ENCODE data around the gene GPRIN3.
A peak's percentile ranks its signal among the peaks of the same experiment; 100 is the strongest.

The GPRIN3 gene

DNA sequence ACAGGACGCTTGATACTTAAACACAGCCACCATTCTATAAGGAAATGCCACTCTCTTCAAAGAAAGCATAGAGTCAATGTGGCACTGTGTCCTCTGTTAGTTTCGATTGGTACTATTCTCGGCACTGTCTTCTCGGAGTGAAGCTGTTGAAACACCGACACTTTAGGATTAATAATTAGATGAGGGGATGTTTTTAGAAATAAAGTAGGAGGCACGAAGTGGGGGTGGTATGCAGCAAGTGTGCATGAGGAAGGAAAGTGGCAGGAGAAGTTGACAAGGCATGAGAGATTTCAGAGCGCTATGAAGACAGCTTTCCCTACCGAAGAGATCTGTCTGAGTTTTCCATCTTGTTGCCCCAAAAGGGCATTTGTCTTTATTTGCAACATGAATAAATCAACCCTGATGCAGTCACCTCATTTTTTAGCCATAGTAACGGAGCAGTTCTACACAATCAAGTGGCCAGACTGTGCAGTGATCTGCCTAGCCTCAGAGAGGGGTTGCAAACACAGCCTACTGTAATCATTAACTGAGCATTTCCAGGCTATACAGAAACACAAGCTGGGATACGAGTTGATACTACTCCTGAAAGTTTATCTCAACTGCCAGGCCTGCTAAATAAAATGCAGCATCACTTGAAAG is 8.3 kb downstream of the GPRIN3 start (continued):
- TF ChIP-seq, protein P1, sequence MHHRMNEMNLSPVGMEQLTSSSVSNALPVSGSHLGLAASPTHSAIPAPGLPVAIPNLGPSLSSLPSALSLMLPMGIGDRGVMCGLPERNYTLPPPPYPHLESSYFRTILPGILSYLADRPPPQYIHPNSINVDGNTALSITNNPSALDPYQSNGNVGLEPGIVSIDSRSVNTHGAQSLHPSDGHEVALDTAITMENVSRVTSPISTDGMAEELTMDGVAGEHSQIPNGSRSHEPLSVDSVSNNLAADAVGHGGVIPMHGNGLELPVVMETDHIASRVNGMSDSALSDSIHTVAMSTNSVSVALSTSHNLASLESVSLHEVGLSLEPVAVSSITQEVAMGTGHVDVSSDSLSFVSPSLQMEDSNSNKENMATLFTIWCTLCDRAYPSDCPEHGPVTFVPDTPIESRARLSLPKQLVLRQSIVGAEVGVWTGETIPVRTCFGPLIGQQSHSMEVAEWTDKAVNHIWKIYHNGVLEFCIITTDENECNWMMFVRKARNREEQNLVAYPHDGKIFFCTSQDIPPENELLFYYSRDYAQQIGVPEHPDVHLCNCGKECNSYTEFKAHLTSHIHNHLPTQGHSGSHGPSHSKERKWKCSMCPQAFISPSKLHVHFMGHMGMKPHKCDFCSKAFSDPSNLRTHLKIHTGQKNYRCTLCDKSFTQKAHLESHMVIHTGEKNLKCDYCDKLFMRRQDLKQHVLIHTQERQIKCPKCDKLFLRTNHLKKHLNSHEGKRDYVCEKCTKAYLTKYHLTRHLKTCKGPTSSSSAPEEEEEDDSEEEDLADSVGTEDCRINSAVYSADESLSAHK (tag by site-specific recombination; IDR thresholded peaks at IDR 0.05): 0 out of 2 replicates have a peak, but pooled peaks have one; percentile 4
- TF ChIP-seq ZNF354C (tag by site-specific recombination; IDR thresholded peaks at IDR 0.05; ENCODE audit: borderline replicate concordance, low read depth): no peak
- no peak for TF ChIP-seq ZNF623 (tag by site-specific recombination; IDR thresholded peaks at IDR 0.05)
- TF ChIP-seq ZNF664 (tag by site-specific recombination; IDR thresholded peaks at IDR 0.05): peak; percentile 26; the same call in 1 of the 2 replicates
- no peak for TF ChIP-seq ZNF274 (IDR thresholded peaks at IDR 0.05; ENCODE audit: low read length)
- no peak for TF ChIP-seq ZNF274 (tag by site-specific recombination; IDR thresholded peaks at IDR 0.05; ENCODE audit: borderline replicate concordance)
- TF ChIP-seq PATZ1 (tag by site-specific recombination; IDR thresholded peaks at IDR 0.05): no peak
- TF ChIP-seq ZSCAN4 (tag by site-specific recombination; IDR thresholded peaks at IDR 0.05): no peak
- no peak for TF ChIP-seq SP2 (tag by site-specific recombination; IDR thresholded peaks at IDR 0.05)
- no peak for TF ChIP-seq ZFP69B (tag by site-specific recombination; IDR thresholded peaks at IDR 0.05)
- no peak for TF ChIP-seq ZNF416 (tag by site-specific recombination; IDR thresholded peaks at IDR 0.05)
- no peak for TF ChIP-seq ZNF513 (tag by site-specific recombination; IDR thresholded peaks at IDR 0.05)
- TF ChIP-seq FEZF1 (tag by site-specific recombination; IDR thresholded peaks at IDR 0.05): peak; percentile 29; the same call in 1 of the 2 replicates
- peak; percentile 92; the same call in 1 of the 2 replicates for TF ChIP-seq PRDM1 (tag by site-specific recombination; IDR thresholded peaks at IDR 0.05)
- TF ChIP-seq ZNF555 (tag by site-specific recombination; conservative IDR thresholded peaks at IDR 0.05): no peak
- 0 out of 2 replicates have a peak, but pooled peaks have one; percentile 3 for TF ChIP-seq WT1 (tag by site-specific recombination; IDR thresholded peaks at IDR 0.05)
- TF ChIP-seq GLI2 (tag by site-specific recombination; IDR thresholded peaks at IDR 0.05; ENCODE audit: borderline replicate concordance, low read depth): no peak
- no peak for TF ChIP-seq ZNF404 (tag by site-specific recombination; IDR thresholded peaks at IDR 0.05)
- no peak for TF ChIP-seq ZNF239 (tag by site-specific recombination; IDR thresholded peaks at IDR 0.05)
- TF ChIP-seq ZNF521 (tag by site-specific recombination; IDR thresholded peaks at IDR 0.05): no peak
- no peak for TF ChIP-seq KLF9 (tag by site-specific recombination; IDR thresholded peaks at IDR 0.05; ENCODE audit: low read depth)
- no peak for TF ChIP-seq ZNF23 (tag by site-specific recombination; IDR thresholded peaks at IDR 0.05; ENCODE audit: borderline replicate concordance)
- TF ChIP-seq, protein P2, sequence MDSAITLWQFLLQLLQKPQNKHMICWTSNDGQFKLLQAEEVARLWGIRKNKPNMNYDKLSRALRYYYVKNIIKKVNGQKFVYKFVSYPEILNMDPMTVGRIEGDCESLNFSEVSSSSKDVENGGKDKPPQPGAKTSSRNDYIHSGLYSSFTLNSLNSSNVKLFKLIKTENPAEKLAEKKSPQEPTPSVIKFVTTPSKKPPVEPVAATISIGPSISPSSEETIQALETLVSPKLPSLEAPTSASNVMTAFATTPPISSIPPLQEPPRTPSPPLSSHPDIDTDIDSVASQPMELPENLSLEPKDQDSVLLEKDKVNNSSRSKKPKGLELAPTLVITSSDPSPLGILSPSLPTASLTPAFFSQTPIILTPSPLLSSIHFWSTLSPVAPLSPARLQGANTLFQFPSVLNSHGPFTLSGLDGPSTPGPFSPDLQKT (IDR thresholded peaks at IDR 0.05; ENCODE audit: borderline replicate concordance, low read depth, low read length): no peak
- TF ChIP-seq SCRT2 (tag by site-specific recombination; IDR thresholded peaks at IDR 0.05): no peak
- peak; percentile 21; the same call in 1 of the 2 replicates for TF ChIP-seq ZSCAN16 (tag by site-specific recombination; IDR thresholded peaks at IDR 0.05)

Measured in HEK293 (cell line).